Measurements from ENCODE around the gene ACTRT3. TPM values are rescaled to one million over a fixed set of nuclear protein-coding genes. Genes with fewer than 3 reads are reported as not detected.

The ACTRT3 gene
- total and polyA plus RNA-seq, 2 of the 13 experiments (the other 11 are each of a cell fraction or from before 2014, with no cell fraction given), result 0.42 to 0.97 TPM

- TF ChIP-seq LRRFIP1 (CRISPR knock-in tag; conservative IDR thresholded peaks at IDR 0.05) (no peak), YEATS2 (CRISPR knock-in tag; IDR thresholded peaks at IDR 0.05; ENCODE audit: borderline replicate concordance) (peak; percentile 59; the same call in 1 of the 2 replicates), NFYC (CRISPR knock-in tag; IDR thresholded peaks at IDR 0.05) (peak; percentile 75), ZNF225 (CRISPR knock-in tag; IDR thresholded peaks at IDR 0.05) (no peak), MAZ (IDR thresholded peaks at IDR 0.05; ENCODE audit: borderline replicate concordance, low read depth, low read length) (no peak), MAZ (CRISPR knock-in tag; IDR thresholded peaks at IDR 0.05; ENCODE audit: low read depth) (no peak), ETV5 (CRISPR knock-in tag; IDR thresholded peaks at IDR 0.05; ENCODE audit: borderline replicate concordance) (peak; percentile 60; the same call in 1 of the 2 replicates), ZNF678 (CRISPR knock-in tag; IDR thresholded peaks at IDR 0.05) (no peak), GABPA (IDR thresholded peaks at IDR 0.05; ENCODE audit: low read depth, low read length) (peak; percentile 65), GABPA (CRISPR knock-in tag; IDR thresholded peaks at IDR 0.05; ENCODE audit: low read depth) (peak; percentile 93), SIN3A (IDR thresholded peaks at IDR 0.05; ENCODE audit: borderline replicate concordance, low read depth, low read length) (0 out of 2 replicates have a peak, but pooled peaks have one; percentile 22), SCMH1 (CRISPR knock-in tag; IDR thresholded peaks at IDR 0.05; ENCODE audit: borderline replicate concordance) (no peak), HINFP (CRISPR knock-in tag; IDR thresholded peaks at IDR 0.05; ENCODE audit: low read depth) (no peak), CREB1 (IDR thresholded peaks at IDR 0.05) (no peak), CREB1 (CRISPR knock-in tag; IDR thresholded peaks at IDR 0.05) (peak; percentile 76), ARNT (IDR thresholded peaks at IDR 0.05) (no peak), HNRNPLL (IDR thresholded peaks at IDR 0.05; ENCODE audit: low read depth, low read length, poor library complexity, severe bottlenecking) (peak; percentile 77), SIX1 (CRISPR knock-in tag; IDR thresholded peaks at IDR 0.05; ENCODE audit: borderline replicate concordance) (no peak), IRF2 (CRISPR knock-in tag; IDR thresholded peaks at IDR 0.05) (0 out of 2 replicates have a peak, but pooled peaks have one; percentile 17), ZNF780A (CRISPR knock-in tag; IDR thresholded peaks at IDR 0.05) (no peak), KAT7 (CRISPR knock-in tag; IDR thresholded peaks at IDR 0.05; ENCODE audit: borderline replicate concordance) (peak; percentile 56; the same call in 1 of the 2 replicates), FOXK1 (CRISPR knock-in tag; IDR thresholded peaks at IDR 0.05; ENCODE audit: borderline replicate concordance, low read depth) (no peak)
- TF ChIP-seq, protein P1, sequence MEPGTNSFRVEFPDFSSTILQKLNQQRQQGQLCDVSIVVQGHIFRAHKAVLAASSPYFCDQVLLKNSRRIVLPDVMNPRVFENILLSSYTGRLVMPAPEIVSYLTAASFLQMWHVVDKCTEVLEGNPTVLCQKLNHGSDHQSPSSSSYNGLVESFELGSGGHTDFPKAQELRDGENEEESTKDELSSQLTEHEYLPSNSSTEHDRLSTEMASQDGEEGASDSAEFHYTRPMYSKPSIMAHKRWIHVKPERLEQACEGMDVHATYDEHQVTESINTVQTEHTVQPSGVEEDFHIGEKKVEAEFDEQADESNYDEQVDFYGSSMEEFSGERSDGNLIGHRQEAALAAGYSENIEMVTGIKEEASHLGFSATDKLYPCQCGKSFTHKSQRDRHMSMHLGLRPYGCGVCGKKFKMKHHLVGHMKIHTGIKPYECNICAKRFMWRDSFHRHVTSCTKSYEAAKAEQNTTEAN (CRISPR knock-in tag; conservative IDR thresholded peaks at IDR 0.05), result no peak
- TF ChIP-seq, protein P2, sequence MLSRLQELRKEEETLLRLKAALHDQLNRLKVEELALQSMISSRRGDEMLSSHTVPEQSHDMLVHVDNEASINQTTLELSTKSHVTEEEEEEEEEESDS (CRISPR knock-in tag; IDR thresholded peaks at IDR 0.05; ENCODE audit: borderline replicate concordance), result no peak
Observed at GRCh38 chr3:169764882-169765612, 4.3 kb downstream of the ACTRT3 start, which contains the start of gene TERC (continued).
